OCI-LY3 (cell line): ENCODE results near the gene GORASP2.

Experiments used
- H2AFZ ChIP-seq: fragments of 200-600, 300-600 bp; shearing (Covaris generic); 2 replicates; pipeline ENCODE4 v1.6.0; 2014; ENCODE audit warnings: antibody characterized with exemption, low read depth, low read length
- H3K27ac ChIP-seq: fragments of 200-600, 300-600 bp; sonication (generic); 2 replicates; pipeline ENCODE4 v1.5.1; 2014; ENCODE audit warnings: mild to moderate bottlenecking, low read length, moderate library complexity, mixed read lengths
- H3K27me3 ChIP-seq: fragments of 200-600, 300-600 bp; sonication (generic); 2 replicates; pipeline ENCODE4 v1.6.1; 2014; ENCODE audit warnings: low read depth, low read length, mixed read lengths
- H3K36me3 ChIP-seq: fragments of 200-600, 300-600 bp; sonication (generic); replicated peaks from 2 replicates; pipeline ENCODE3; 2014; ENCODE audit warnings: low read depth, low read length, mixed read lengths
- H3K4me1 ChIP-seq: fragments of 300-600, 200-600 bp; sonication (generic); 2 replicates; pipeline ENCODE4 v1.6.1; 2014; ENCODE audit warnings: low read length, mixed read lengths
- H3K4me2 ChIP-seq: fragments of 200-600, 300-600 bp; sonication (generic); 2 replicates; pipeline ENCODE4 v1.6.1; 2014; ENCODE audit warnings: low read length, mixed read lengths
- H3K4me3 ChIP-seq: fragments of 300-600, 200-600 bp; sonication (generic); 2 replicates; pipeline ENCODE4 v1.5.1; 2014; ENCODE audit warnings: antibody characterized with exemption, mild to moderate bottlenecking, low read length, moderate library complexity
- H3K79me2 ChIP-seq: fragments of 300-600, 200-600 bp; shearing (Covaris generic); 2 replicates; pipeline ENCODE4 v1.6.1; 2014; ENCODE audit warnings: mild to moderate bottlenecking, low read length, mixed read lengths
- H3K9ac ChIP-seq: fragments of 300-600, 200-600 bp; shearing (Covaris generic); 2 replicates; pipeline ENCODE4 v1.6.0; 2014; ENCODE audit warnings: mild to moderate bottlenecking, low read length, moderate library complexity
- H3K9me3 ChIP-seq: fragments of 200-600, 300-600 bp; shearing (Covaris generic); 2 replicates; pipeline ENCODE4 v1.6.1; 2014; ENCODE audit warnings: low read length, mixed read lengths; ENCODE audit not compliant: insufficient read depth
- H4K20me1 ChIP-seq: fragments of 200-600, 300-600 bp; sonication (generic); 2 replicates; pipeline ENCODE4 v1.6.1; 2016; ENCODE audit warnings: low read length, mixed read lengths; ENCODE audit not compliant: insufficient read depth
- CTCF ChIP-seq: fragments of 200-600, 300-600 bp; sonication (generic); IDR thresholded peaks from 2 replicates; pipeline ENCODE4 v1.5.1; 2014; ENCODE audit warnings: antibody characterized with exemption, low read length, low read depth
- EZH2phosphoT487 ChIP-seq: fragments of 200-600 bp; shearing (Covaris generic); IDR thresholded peaks from 2 replicates; pipeline ENCODE4 v1.6.1; 2018; ENCODE audit warnings: antibody characterized with exemption, mixed run types, low read depth

Gene GORASP2

GRCh38 chr2:170968205-170969003 lies 39.4 kb downstream of the GORASP2 start:
- TF ChIP-seq EZH2phosphoT487, result no peak
- no peak for TF ChIP-seq CTCF
- no peaks in the 10 kb centered on the region for H3K79me2 ChIP-seq
- H3K27ac ChIP-seq, result no peak overlapping the region

GRCh38 chr2:170969030-170969429 lies 40.0 kb downstream of the GORASP2 start:
- TF ChIP-seq EZH2phosphoT487 (no peak), CTCF (no peak)
- H3K36me3 ChIP-seq, result peaks cover 31% of the 10 kb centered on the region

More at GRCh38 chr2:170968205-170969003, 39.4 kb downstream of the GORASP2 start:
- no peaks in the 10 kb centered on the region for H4K20me1 ChIP-seq
- peaks cover 34% of the 10 kb centered on the region for H3K36me3 ChIP-seq
- H3K4me3 ChIP-seq, result no peak overlapping the region
- H3K4me2 ChIP-seq, result no peak overlapping the region
- peaks cover 9% of the 10 kb centered on the region for H3K4me1 ChIP-seq
- no peak overlapping the region for H3K9ac ChIP-seq
- H2AFZ ChIP-seq, result no peak overlapping the region
- H3K27me3 ChIP-seq, result no peaks in the 10 kb centered on the region
- H3K9me3 ChIP-seq, result no peaks in the 10 kb centered on the region

GRCh38 chr2:170969872-170970496 lies 40.9 kb downstream of the GORASP2 start:
- Histone ChIP-seq H3K27ac (no peak overlapping the region), H3K36me3 (peaks cover 30% of the 10 kb centered on the region), H2AFZ (no peak overlapping the region), H3K4me3 (no peak overlapping the region), H3K4me2 (no peak overlapping the region), H3K9me3 (no peaks in the 10 kb centered on the region), H3K9ac (no peak overlapping the region), H3K79me2 (no peaks in the 10 kb centered on the region), H3K4me1 (peaks cover 14% of the 10 kb centered on the region), H3K27me3 (no peaks in the 10 kb centered on the region), H4K20me1 (no peaks in the 10 kb centered on the region)
- TF ChIP-seq CTCF (no peak), EZH2phosphoT487 (no peak)

More at GRCh38 chr2:170969030-170969429, 40.0 kb downstream of the GORASP2 start:
- Histone ChIP-seq H2AFZ (no peak overlapping the region), H3K9ac (no peak overlapping the region), H4K20me1 (no peaks in the 10 kb centered on the region), H3K27ac (no peak overlapping the region), H3K4me3 (no peak overlapping the region), H3K27me3 (no peaks in the 10 kb centered on the region), H3K4me2 (no peak overlapping the region), H3K79me2 (no peaks in the 10 kb centered on the region), H3K9me3 (no peaks in the 10 kb centered on the region), H3K4me1 (peaks cover 11% of the 10 kb centered on the region)

- Histone ChIP-seq H4K20me1 (no peaks in the 10 kb centered on the region), H3K9ac (no peak overlapping the region), H3K4me1 (peaks cover 14% of the 10 kb centered on the region), H3K36me3 (peaks cover 19% of the 10 kb centered on the region), H2AFZ (no peak overlapping the region), H3K27me3 (no peaks in the 10 kb centered on the region), H3K79me2 (no peaks in the 10 kb centered on the region), H3K4me3 (no peak overlapping the region), H3K4me2 (no peak overlapping the region), H3K27ac (no peak overlapping the region), H3K9me3 (no peaks in the 10 kb centered on the region)
- no peak for TF ChIP-seq EZH2phosphoT487
- no peak for TF ChIP-seq CTCF
Measured at GRCh38 chr2:170971071-170971470, 42.0 kb downstream of the GORASP2 start.
